Epithelial cell of esophagus (primary cell): Measurements from ENCODE around the gene WDFY3.

Experiments used
- DNase-seq: peaks from one replicate; pipeline ENCODE4 v3.0.0; 2010; ENCODE audit warnings: low read depth
- H3K4me3 ChIP-seq: 2 replicates; pipeline ENCODE4 v1.5.1; 2011; ENCODE audit warnings: mild to moderate bottlenecking, low read length, control low read depth
- CTCF ChIP-seq: IDR thresholded peaks from 2 replicates; pipeline ENCODE4 v1.5.1; 2011; ENCODE audit warnings: low read depth, mild to moderate bottlenecking, low read length, control low read depth, inconsistent platforms; ENCODE audit not compliant: insufficient read depth; ENCODE audit errors: missing control alignments

The WDFY3 gene

DNA sequence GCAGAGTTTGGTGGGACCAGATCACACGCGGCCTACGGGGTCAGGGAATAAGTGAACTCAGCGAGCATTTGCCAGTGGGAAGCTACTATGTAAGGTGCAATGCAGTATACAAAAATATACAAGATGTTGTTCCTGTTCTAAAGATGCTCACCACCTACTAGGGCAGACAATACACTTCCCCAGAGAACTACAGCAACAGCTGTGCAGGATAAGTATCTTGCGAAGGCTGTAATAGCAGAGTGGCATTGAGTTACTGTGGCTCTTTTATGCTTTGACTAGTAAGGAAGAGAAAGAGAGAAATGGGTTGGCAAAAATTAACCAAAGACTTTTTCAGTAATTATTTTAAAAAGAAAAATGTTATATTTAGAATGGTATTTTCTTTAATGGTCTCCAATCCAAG lies 322.4 kb downstream of the WDFY3 start:
- no peak for DNase-seq
- no peak for TF ChIP-seq CTCF
- no peak overlapping the region for H3K4me3 ChIP-seq

- no peak for TF ChIP-seq CTCF
- DNase-seq: no peak
- H3K4me3 ChIP-seq: no peak overlapping the region
Measured at GRCh38 chr4:84639145-84639544, 327.3 kb downstream of the WDFY3 start.

DNA sequence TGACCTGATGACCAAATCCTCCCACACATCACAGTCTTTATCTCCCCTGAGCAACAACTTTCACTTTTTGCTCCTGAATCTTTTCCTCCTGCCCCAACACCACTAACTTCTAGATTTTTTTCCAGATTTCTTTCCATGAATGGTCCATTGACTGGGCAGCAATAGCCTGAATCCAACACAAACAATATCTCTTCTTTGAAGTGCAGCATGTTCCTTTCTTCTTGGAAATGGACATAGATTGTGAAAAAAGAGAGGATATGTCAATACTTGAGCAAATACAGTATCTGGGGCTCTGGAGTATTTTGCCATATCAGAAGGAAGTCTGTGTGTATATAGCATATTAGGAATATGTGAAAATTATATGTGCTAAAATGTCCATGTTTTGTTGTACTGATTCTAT lies 328.4 kb downstream of the WDFY3 start:
- no peak overlapping the region for H3K4me3 ChIP-seq
- DNase-seq: no peak
- no peak for TF ChIP-seq CTCF

- peak; percentile 71 for DNase-seq
- no peak for TF ChIP-seq CTCF
Measured at GRCh38 chr4:84634961-84635360, 331.5 kb downstream of the WDFY3 start.

DNA sequence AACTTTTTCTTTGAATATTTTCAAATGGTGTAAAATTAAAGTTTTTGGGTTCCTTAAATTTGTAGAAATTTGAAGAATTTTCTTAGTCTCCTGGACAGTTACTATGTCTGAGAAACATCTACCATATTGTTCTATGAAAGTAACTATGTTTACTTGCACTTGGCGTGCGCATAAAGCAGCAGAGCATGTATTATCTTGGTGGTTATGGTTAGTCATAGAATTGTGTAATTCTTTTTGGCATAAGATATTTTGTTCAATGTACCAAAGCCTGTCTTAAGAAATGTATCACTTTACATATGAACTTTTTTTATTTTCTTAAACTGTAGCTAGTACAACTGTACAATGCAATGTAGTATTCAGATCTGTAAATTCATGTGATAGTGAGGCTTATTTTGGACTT lies 334.4 kb downstream of the WDFY3 start:
- no peak overlapping the region for H3K4me3 ChIP-seq
- DNase-seq: peak; percentile 88
- TF ChIP-seq CTCF: no peak

More at GRCh38 chr4:84634961-84635360, 331.5 kb downstream of the WDFY3 start:
- no peak overlapping the region for H3K4me3 ChIP-seq

DNA sequence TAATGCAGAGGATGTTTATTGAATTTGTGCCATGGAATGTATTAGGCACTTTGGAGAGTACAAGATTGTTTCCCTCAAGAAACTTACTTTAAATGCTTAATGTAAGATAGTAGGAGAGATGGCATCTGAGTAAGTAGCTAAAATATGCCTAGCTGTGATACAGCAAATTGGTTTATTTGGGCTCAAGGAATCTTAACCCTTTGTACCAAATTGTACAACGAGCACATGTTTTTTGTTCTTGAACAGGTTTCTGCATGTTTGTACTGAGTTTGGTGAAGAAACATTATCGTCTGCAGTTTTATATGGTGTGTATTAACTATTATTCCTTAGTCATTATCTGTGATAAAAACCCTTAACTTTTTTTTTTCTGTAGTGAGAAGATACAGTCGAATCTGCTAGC lies 334.9 kb downstream of the WDFY3 start:
- peak overlapping the region; percentile 22 for H3K4me3 ChIP-seq
- DNase-seq: peak; percentile 81
- no peak for TF ChIP-seq CTCF

DNA sequence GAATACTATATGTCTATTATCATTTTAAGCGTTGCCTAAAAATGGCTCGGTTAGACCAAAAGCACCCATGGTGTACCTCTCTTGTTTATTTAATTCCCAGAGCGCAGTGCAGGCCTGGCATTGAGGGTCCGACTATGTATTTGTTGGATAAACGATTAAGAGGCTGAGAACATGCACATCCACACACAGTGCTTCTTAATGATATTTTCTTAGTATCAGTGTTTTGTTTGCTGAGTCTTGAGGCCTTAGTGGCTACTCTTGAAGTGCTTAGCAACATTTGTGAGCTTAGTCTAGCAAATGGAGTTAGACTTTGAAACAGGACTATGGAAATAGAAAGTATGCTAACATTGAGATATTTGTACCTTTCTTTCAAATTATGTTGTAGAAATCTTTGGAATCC lies 339.8 kb downstream of the WDFY3 start:
- no peak overlapping the region for H3K4me3 ChIP-seq
- TF ChIP-seq CTCF: no peak
- DNase-seq: no peak
